HG03175 (cell line): ENCODE data around the gene SERPINB1.
A peak's percentile ranks its signal among the peaks of the same experiment; 100 is the strongest.

ENCODE experiments used
- ATAC-seq: cut with Tn5 transposase; IDR thresholded peaks from one replicate; pipeline ENCODE4 v1.9.1; 2021; ENCODE audit warnings: mild to moderate bottlenecking, moderate library complexity; ENCODE audit not compliant: unreplicated experiment

The SERPINB1 gene

DNA sequence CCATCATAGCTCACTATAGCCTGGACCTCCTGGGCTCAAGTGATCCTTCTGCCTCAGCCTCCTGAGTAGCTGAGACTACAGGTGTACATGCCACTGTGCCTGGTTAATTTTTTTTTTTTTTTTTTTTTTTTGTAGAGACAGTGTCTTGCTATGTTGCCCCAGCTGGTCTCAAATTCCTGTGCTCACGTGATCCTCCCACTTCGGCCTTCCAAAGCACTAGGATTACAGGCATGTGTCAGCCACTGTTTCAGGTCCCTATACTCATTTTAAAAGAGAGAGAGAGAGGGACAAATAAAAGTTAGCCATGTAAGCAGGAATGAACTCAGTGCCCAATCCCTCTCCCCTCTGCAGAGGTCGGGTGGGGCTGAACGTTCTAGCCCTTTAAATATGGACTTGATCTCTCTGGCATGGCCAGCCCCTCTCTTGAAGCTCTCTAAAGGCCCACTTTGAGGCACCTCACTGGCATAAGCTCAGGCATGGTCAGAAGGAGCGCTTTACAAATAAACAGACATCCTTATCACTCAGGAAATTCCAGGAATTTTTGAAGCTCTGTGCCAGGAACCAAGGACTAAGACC lies 9.0 kb upstream of the SERPINB1 start:
- no peak for ATAC-seq

GRCh38 chr6:2848851-2849250 lies 7.2 kb upstream of the SERPINB1 start:
- ATAC-seq = peak; percentile 55

DNA sequence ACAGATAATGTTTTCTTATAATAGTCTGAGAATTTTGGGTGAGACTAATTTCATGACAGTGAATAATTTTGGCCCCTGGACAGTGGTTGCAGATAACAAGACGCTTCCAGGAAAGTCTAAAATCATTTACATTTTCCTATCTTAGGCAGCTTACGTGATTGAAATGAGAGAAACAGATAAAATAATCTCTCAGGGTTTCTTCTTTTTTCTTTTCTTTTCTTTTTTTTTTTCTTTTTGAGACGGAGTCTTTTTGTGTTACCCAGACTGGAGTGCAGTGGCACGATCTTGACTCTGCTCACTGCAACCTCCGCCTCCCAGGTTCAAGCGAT lies 4.2 kb upstream of the SERPINB1 start:
- ATAC-seq = no peak

- ATAC-seq = no peak
Measured at GRCh38 chr6:2844008-2844407, 2.3 kb upstream of the SERPINB1 start.

DNA sequence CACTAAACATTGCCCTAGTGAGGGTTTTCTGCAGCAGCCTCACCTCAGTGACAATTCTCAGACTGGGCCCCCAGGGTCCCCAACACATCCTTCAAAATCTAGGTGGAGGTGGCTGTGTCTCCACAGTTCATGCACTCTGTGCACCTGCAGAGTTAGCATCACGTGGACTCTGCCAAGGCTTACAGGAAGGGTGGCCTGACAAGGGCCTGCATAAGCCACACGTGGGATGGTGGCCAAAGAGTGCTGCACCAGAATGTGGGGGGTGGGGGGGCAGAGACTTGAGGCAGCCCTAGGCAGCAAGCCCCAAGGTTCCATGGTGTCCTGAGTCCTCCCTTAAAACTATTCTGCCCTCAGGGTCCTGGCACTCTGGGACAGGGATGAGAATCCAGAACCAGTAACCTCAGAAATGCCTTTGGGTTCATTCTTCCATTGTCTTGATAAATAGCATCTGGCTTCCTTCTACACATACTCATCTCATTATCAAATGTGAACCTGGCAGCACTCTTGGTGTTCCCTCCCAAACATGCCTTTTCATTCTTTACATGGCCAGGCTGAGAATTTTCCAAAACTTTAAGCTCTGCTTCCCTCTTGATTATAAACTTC lies 1.6 kb upstream of the SERPINB1 start:
- ATAC-seq = no peak

DNA sequence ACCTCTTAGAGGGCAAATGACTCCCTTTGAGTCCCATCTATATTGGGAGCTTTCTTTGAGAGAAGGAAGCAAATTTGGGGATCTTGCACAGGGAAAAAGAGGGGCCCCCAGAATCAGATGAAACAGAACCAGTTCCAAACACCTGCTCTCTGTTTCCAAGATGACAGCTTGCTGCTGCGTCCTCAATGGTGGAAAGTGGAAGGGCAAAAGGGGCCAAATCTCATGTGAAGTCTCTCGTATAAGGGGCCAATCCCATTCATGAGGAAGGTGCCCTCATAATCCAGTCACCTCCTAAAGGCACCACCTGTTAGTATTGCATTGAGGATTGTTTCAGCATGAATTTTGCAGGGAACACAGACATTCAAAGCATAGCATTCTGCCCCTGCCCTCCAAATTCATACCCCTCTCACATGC lies 483 bp upstream of the SERPINB1 start:
- no peak for ATAC-seq

DNA sequence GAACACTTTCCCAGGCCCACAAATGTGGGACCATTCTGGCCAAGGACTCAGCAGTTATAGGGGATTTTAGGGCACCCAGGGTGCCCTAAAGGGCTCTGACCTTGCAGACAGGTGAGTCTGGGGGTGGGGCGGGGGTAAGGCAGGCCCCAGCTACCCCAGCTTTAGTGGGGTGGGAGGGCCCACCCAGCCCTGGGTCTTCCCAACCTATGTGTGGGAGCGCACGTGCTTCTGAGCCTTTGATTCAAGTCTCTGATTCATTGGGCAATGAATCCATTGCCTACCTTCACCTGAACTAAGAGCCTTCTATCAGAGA lies 958 bp downstream of the SERPINB1 start:
- no peak for ATAC-seq

DNA sequence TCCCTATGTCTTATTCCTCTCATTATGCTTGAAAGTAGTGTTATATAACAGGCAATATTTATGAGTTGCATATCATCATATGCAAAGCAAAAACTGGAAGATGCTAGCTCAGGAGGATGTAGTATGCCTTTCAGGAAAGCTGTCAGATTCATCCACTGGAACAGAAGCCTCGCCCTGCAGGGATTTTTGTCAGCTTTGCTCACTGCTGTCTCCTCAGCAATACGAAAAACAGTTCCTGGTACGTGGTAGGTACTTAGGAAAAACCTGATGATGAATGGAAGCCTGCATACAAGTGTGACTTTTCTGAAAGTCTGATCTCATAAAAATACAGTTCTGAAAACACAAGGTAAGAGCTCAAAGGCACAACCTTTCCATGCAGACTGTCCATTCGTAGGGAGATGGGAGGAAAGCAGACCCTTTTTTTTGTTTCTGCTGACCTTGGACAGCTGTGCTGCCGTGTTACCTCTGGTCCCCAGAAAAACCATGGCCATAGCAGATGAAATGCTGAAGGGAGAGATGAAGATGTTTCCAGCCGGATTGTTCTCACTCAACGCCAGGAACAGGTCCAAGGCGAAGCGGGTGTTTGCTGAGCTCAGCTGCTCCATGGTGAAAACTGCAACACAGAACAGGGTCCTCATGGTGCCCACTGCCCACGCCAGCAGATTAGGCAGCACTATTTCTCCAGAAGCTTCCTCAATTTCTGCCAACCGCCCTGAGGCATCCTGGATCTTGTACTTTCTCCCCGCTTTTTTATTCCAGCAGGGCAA lies 1.5 kb downstream of the SERPINB1 start:
- no peak for ATAC-seq

DNA sequence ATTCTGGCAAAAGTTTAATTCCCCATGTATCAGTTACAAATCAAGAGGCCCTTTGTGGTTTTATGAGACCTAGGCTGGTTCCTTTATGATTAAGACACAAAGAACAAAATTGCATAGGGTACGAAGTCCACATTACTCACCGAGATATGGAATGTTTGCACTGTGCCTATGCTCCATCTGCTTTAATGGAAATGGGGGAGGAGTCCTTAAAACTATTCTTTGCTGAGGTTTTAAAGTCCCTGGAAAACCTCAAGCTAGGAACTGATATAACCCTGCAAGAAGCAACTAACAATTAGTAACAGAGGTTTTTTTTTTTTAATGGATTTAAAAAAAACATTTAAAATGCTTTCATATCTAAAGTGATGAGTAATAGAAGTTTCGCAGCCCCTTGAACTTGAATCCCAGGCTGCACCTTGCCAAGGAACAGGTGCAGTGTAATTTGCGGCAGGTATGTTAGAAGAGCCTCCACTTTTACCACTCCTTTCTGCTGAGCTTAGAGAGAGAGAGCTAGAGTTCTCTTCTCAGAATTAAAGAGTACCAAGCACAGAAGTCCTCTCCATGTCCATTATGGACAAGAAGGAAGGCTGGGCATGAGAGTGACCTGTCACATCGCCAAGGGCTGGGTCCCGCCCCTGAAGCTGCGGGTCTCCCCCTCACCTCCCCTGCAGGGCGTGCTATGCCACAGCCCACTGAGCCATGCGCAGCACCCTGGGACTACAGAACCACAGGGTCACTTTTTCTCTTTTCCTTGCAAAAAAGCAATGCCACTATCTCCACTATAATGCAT lies 2.3 kb downstream of the SERPINB1 start:
- ATAC-seq = no peak

DNA sequence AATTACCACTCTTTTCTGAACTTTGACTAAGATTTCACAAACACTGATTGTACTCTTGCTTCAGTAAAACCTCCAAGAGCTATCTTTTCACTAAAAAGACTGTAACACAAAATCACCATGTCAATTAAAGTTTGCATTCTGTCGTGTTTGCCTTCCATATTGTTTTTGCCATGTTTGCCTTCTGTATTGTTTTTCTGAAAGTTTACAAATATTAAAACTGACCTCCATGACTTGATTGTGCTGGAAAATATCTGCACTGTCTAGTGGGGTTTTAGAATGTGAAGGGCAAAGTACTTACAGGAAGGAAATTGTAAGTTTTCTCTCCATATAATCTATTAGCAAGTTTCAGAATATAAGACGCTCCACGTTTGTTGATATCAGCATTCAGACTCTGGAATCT lies 3.4 kb downstream of the SERPINB1 start:
- ATAC-seq = no peak

GRCh38 chr6:2834262-2834661 lies 7.4 kb downstream of the SERPINB1 start:
- ATAC-seq = no peak

- no peak for ATAC-seq
Measured at GRCh38 chr6:2831392-2831791, 10.3 kb downstream of the SERPINB1 start.

DNA sequence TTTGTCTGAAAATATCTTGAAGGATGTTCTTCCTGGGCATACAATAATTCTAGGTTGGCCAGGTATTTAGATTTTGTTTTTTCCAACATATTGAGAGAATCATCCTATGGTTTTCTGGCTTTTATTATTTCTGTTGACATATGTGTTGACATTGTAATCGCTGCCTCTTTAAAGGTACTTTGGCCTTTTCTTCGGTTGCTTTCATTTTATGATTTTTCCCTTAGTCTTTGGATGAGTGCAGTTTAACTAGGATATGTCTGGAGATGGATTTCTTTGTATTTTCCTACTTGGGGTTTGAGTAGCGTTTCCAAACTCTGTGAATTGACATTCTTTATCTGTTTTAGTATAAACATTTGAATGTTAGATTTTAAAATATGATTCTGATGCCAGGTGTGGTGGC lies 11.5 kb downstream of the SERPINB1 start:
- no peak for ATAC-seq

DNA sequence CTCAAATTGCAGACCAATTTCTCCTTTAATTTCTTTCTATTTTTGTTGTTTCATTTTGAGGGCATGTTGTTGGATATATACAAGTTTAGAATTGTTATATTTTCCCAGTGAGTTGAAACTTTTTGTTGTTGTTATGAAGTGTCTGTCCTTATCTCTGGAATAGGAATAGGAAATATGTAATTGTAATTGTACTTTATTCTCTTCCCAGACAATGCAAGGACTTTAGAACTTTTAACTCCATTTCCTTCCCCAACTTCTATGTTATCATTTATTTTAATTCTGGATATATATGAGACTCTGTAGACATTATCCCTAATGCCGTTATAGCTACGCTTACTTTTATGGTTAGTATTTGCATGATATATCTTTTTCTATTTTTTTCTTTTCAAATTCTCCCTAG lies 12.4 kb downstream of the SERPINB1 start:
- ATAC-seq = no peak

DNA sequence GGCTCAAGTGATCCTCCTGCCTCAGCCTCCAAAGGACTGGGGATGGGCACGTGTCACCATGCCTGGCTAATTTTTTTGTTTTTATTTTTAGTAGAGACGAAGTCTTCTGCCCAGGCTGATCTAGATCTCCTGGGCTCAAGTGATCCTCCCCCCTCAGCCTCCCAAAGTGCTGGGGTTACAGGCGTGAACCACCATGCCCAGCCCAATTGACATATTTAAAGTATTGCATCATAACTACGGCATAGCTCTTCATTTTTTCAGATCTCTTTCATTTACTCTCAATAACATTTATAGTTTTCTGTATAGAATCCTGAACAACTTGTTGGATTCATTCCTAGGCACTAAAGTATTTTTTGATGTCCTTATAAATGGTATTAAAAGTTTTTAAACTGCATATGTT lies 13.0 kb downstream of the SERPINB1 start:
- no peak for ATAC-seq

DNA sequence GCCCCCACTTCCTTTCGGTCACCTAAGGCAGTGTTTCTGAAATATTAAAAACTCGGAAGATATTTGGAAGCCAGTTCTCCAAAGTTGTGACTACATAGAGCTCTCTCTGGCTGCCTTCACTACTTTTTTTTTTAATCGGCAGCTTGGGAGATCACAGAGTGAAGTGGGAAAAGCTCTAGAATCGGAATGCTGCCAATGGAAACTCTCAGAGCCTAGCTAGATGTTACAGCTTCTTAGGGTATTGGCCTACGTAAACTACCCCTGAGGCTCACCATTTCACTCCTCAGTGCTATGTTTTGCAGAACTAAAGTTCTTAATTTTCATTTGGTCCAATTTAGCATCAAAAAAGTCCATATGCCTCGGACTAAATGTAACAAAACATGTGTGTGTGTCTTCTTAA lies 14.5 kb downstream of the SERPINB1 start:
- no peak for ATAC-seq

DNA sequence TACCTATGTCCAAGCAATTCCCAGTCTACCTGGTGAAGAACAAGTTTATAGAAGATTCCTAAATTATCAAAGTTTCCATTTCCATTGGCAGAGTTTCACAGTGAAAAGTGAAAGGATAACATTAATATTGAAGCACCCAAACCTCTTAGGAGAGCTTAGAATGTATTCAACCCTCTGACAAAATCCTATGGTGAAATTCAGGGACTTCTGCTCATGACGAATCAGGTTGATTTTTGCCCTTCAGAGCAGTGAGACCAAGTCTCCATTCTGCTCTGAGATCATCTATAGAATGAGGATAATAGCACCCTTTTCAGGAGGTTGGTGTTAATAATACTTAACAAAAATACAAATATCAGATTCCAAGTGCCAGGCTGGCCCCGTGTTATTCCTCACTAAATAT lies 15.5 kb downstream of the SERPINB1 start:
- ATAC-seq = no peak

DNA sequence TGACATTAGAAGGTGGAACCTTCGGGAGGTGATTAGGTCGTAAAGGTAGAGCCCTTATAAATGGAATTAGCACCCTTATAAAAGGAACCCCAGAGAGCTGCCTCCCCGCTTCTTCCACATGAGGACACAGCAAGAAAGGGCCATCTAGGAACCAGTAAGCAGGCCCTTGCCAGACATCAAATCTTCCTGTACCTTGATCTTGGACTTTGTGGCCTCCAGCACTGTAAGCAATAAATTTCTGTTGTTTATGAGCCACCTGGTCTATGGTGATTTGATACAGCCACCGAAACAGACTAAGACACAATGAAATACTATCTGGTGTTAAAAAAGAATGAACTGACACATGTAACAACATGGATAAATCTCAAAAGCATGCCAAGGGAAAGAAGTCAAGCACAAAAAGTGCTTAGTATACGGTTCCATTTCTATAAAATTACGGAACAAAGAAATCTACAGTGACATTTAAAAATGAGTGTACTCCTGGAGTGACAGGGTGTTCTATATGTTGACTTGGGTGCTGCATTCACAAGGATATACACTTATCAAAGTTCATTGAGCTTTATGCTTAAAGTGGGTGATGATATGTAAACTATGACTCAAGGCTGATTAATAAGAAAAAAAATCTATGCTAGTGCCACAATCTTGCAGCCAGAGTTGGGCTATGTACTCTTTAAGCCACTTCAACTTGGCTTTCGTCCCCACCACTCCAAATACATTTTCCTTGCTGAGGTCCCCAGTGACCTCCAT lies 18.4 kb downstream of the SERPINB1 start:
- ATAC-seq = no peak

DNA sequence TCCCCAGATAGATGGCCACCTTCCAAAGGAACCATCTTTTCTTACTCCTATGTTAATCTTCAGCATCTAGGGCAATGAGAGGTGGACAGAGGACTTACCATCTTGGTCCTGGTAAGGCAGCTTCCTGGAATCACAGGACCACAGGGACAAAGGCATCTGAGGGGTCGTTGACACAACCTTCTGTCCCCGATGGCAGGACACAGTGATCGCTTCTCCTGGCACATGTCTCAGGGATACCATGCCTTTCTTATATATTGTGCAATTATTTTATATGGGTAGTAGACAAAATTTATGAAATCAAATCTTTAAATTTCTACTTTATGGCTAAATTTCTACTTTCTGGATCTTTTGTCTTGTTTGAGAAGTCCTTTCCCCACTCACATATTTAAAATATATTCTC lies 20.1 kb downstream of the SERPINB1 start:
- ATAC-seq = no peak

DNA sequence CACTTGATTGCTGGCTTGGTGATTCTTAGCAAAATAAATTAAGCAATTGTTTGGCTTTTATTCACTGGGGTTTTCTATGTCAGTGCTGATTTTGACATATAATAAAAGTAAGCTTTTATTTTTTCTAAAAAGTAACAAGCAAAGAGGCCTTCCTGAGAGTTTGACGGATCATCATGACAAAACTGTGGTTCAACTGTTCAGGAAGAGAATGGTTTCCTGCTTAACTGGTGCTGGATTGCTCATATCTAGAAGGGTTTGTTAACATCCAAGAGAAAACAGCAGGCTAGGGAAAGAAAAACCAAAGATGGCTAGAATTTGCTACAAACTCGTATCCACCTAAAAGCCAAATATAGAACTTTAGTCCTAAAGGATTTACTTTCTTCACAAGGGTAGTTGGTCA lies 21.2 kb downstream of the SERPINB1 start:
- no peak for ATAC-seq

GRCh38 chr6:2819978-2820377 lies 21.7 kb downstream of the SERPINB1 start:
- no peak for ATAC-seq
